ENCODE results near the gene POMT1. TPM values are rescaled to one million over a fixed set of nuclear protein-coding genes. Genes with fewer than 3 reads are reported as not detected.

Gene POMT1
- total and polyA plus RNA-seq, 2 experiments from 2014 or later, result 35.3 to 44.8 TPM

GRCh38 chr9:131496844-131497405 lies 5.8 kb upstream of the POMT1 start:
- peak overlapping the region; percentile 66 for H3K27ac ChIP-seq
- H3K9me2 ChIP-seq (replicated peaks; ENCODE audit: insufficient read depth), result no peaks in the 10 kb centered on the region
- WGBS (ENCODE audit: low lambda C conversion rate, missing lambda C conversion rate), result 76% methylated on average over 10 of the region's 10 CpGs
- H3K79me2 ChIP-seq, result peaks cover 2% of the 10 kb centered on the region
- H3K4me3 ChIP-seq, result no peak overlapping the region
- peak; percentile 65 for DNase-seq (ENCODE audit: low spot score)
- no peaks in the 10 kb centered on the region for H3K36me3 ChIP-seq (replicated peaks; ENCODE audit: insufficient read depth, low read depth)
- H3K9me3 ChIP-seq (ENCODE audit: low read depth), result no peaks in the 10 kb centered on the region
- H2AFZ ChIP-seq, result no peak overlapping the region
- H3K4me2 ChIP-seq, result no peak overlapping the region
- H3K4me1 ChIP-seq (ENCODE audit: insufficient read depth), result no peaks in the 10 kb centered on the region
- H4K20me1 ChIP-seq (ENCODE audit: insufficient read depth, poor library complexity, severe bottlenecking), result no peaks in the 10 kb centered on the region
- H3K27me3 ChIP-seq, result no peaks in the 10 kb centered on the region
- no peak for TF ChIP-seq EZH2 (IDR thresholded peaks at IDR 0.05; ENCODE audit: borderline replicate concordance)
- no peak for TF ChIP-seq EZH2phosphoT487 (IDR thresholded peaks at IDR 0.05; ENCODE audit: low read depth, severe bottlenecking, unreplicated experiment)
- TF ChIP-seq CTCF (IDR thresholded peaks at IDR 0.05; ENCODE audit: poor library complexity), result no peak

- H3K9me3 ChIP-seq (ENCODE audit: low read depth), result no peaks in the 10 kb centered on the region
- no peaks in the 10 kb centered on the region for H3K36me3 ChIP-seq (replicated peaks; ENCODE audit: insufficient read depth, low read depth)
- H3K4me3 ChIP-seq, result no peak overlapping the region
- peaks cover 9% of the 10 kb centered on the region for H3K4me1 ChIP-seq (ENCODE audit: insufficient read depth)
- no peak for DNase-seq (ENCODE audit: low spot score)
- WGBS (ENCODE audit: low lambda C conversion rate, missing lambda C conversion rate), result 95% methylated on average over 7 of the region's 7 CpGs
- H3K79me2 ChIP-seq, result peaks cover 10% of the 10 kb centered on the region
- no peak overlapping the region for H2AFZ ChIP-seq
- H3K27ac ChIP-seq, result no peak overlapping the region
- H3K27me3 ChIP-seq, result no peaks in the 10 kb centered on the region
- no peak overlapping the region for H3K4me2 ChIP-seq
- no peaks in the 10 kb centered on the region for H3K9me2 ChIP-seq (replicated peaks; ENCODE audit: insufficient read depth)
- TF ChIP-seq EZH2phosphoT487 (IDR thresholded peaks at IDR 0.05; ENCODE audit: low read depth, severe bottlenecking, unreplicated experiment), result no peak
- no peak for TF ChIP-seq CTCF (IDR thresholded peaks at IDR 0.05; ENCODE audit: poor library complexity)
- no peak for TF ChIP-seq EZH2 (IDR thresholded peaks at IDR 0.05; ENCODE audit: borderline replicate concordance)
- no peaks in the 10 kb centered on the region for H4K20me1 ChIP-seq (ENCODE audit: insufficient read depth, poor library complexity, severe bottlenecking)
Measured at GRCh38 chr9:131499254-131499767, 3.4 kb upstream of the POMT1 start.

- Histone ChIP-seq H3K9me2 (replicated peaks; ENCODE audit: insufficient read depth) (no peaks in the 10 kb centered on the region), H3K4me3 (no peak overlapping the region), H3K27ac (no peak overlapping the region), H3K9me3 (ENCODE audit: low read depth) (no peaks in the 10 kb centered on the region), H3K4me1 (ENCODE audit: insufficient read depth) (peaks cover 10% of the 10 kb centered on the region), H3K79me2 (peaks cover 19% of the 10 kb centered on the region), H4K20me1 (ENCODE audit: insufficient read depth, poor library complexity, severe bottlenecking) (no peaks in the 10 kb centered on the region), H3K27me3 (no peaks in the 10 kb centered on the region), H2AFZ (no peak overlapping the region), H3K36me3 (replicated peaks; ENCODE audit: insufficient read depth, low read depth) (no peaks in the 10 kb centered on the region), H3K4me2 (no peak overlapping the region)
- no peak for DNase-seq (ENCODE audit: low spot score)
- WGBS (ENCODE audit: low lambda C conversion rate, missing lambda C conversion rate), result 93% methylated on average over 12 of the region's 12 CpGs
- TF ChIP-seq CTCF (IDR thresholded peaks at IDR 0.05; ENCODE audit: poor library complexity), result no peak
- TF ChIP-seq EZH2 (IDR thresholded peaks at IDR 0.05; ENCODE audit: borderline replicate concordance), result no peak
Measured at GRCh38 chr9:131500377-131500776, 2.3 kb upstream of the POMT1 start.
